Measurements from ENCODE around the gene CFAP74.
"Not testable (repeated sequence)": the region's sequence is repeated elsewhere in the genome, so short reads cannot be mapped to it uniquely, and the experiment has no call there.

CFAP74 gene

DNA sequence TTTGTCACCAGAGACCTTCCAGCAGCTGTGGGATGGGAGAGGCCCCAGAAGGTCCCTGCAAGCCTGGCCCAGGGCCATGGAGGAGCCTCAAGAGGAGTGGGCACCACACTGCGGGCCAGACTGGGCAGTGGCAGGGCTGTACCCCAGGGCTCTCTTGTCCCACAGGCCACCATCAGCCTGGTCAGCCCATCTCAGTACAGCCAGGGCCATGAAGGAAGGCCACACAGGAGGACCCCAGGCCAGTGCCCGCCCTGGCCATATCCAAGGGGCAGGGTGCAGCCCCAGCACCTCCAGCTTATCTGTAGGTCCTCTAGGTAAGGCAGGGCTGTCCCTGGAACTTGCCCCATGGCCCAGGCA is 109.6 kb downstream of the CFAP74 start:
- no peak overlapping the region for H3K27ac Mint-ChIP-seq
- H3K4me1 Mint-ChIP-seq = peaks cover 38 to 66% of the 10 kb centered on the region in 2 donors
- H3K27me3 Mint-ChIP-seq = no peaks in the 10 kb centered on the region
- no peak for DNase-seq
- H3K9me3 Mint-ChIP-seq = no peaks in the 10 kb centered on the region
- peaks cover 12 to 13% of the 10 kb centered on the region in 2 donors for H3K36me3 Mint-ChIP-seq
- no peak overlapping the region for H3K4me3 Mint-ChIP-seq
- ATAC-seq (replicated peaks) = no peak

DNA sequence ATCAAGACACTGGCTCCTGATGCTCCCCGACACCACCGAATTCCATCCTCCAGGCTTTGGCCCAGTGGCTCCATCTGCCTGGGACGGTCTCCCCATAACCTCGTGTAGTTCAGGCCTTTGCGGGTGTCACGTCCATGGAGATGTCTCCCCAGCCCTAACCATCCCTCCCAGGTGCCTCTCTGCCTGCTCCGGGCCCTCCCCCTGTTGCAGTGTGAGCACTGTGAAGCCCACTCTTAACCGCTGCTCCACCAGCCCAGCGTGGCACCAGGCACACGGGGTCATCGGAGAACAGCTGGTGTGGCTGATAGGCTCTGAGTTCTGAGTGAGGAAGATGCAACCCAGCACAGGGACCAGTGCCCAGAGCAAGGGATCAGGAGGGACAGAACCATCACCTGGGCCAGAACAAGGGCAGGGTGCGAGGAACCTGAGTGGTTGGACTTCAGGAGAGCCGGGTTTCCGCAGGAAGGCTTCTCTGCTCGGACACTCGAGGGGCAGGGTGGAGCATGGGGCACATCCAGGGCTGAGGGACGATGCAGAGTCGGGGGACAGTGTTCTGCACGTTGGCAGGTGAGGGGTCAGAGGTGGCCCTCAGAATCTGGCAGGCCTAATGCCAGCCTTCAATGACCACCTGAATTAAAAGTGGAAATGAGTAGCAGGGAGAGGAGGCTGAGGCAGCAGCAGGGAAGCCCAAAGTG is 110.1 kb downstream of the CFAP74 start:
- H3K9me3 Mint-ChIP-seq = no peaks in the 10 kb centered on the region
- no peak for ATAC-seq (replicated peaks)
- H3K4me1 Mint-ChIP-seq = peaks cover 41 to 69% of the 10 kb centered on the region in 2 donors
- DNase-seq = no peak
- no peaks in the 10 kb centered on the region for H3K27me3 Mint-ChIP-seq
- H3K36me3 Mint-ChIP-seq = peaks cover 13 to 16% of the 10 kb centered on the region in 2 donors
- peak overlapping the region; percentile 70 for H3K27ac Mint-ChIP-seq
- H3K4me3 Mint-ChIP-seq = peak overlapping the region; percentile 49 to 67

DNA sequence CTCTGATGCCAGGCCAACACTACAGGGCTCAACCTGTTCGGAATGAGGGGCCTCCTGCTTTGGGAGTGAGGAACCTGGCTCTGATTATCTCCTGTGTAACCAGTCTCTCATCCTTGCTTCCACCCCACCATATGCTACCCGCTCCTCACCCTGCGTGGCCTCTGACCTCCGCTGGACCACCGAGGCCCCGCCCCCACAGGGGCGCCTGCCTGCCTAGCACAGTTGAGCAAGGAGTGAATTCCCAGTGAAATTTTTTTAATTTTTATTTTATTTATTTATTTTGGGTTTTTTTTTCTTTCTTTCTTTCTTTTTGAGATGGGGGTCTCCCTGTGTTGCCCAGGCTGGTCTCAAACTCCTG is 110.8 kb downstream of the CFAP74 start:
- peak overlapping the region; percentile 95 to 97 for H3K4me3 Mint-ChIP-seq
- peak overlapping the region; percentile 94 for H3K27ac Mint-ChIP-seq
- no peak for ATAC-seq (replicated peaks)
- no peaks in the 10 kb centered on the region for H3K27me3 Mint-ChIP-seq
- no peak for DNase-seq
- H3K4me1 Mint-ChIP-seq = peaks cover 45 to 76% of the 10 kb centered on the region in 2 donors
- no peaks in the 10 kb centered on the region for H3K9me3 Mint-ChIP-seq
- peaks cover 13 to 16% of the 10 kb centered on the region in 2 donors for H3K36me3 Mint-ChIP-seq

DNA sequence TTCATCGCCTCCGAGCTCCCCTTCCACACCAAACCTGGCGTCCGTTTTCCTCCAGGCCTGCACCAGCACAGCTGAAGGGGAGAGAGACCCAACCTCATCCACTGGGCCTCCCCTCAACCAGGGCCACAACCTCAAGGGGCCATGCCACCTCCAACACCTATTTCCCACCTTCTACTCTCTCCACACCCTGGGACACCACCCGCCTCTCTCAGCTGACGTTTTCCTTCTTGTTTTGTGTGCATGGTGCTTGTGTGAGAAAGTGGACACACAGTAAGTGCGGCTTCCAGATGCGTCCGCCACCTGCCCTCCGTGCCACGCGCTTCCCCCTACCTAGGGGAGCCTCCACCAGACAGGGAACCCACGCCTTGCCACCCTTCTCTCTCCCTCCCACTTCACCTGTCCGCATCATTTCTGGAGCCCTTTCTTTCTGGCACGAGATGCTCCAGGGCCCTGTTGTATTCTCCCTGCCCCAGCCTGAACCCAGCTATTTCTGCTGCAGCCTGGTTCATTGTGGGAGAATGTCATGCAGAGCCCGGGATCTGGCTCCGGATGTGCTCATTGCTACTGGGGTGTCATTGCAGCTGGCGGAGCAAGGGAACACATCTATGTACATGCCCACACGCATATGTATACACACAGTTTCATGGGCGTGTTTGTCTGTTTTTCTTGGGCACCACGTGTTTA is 111.4 kb downstream of the CFAP74 start:
- Mint-ChIP-seq H3K27me3 (no peaks in the 10 kb centered on the region), H3K4me1 (peaks cover 44 to 76% of the 10 kb centered on the region in 2 donors), H3K9me3 (no peaks in the 10 kb centered on the region), H3K27ac (peak overlapping the region; percentile 94), H3K4me3 (peak overlapping the region; percentile 95 to 97), H3K36me3 (peaks cover 13 to 16% of the 10 kb centered on the region in 2 donors)
- DNase-seq = no peak
- ATAC-seq (replicated peaks) = no peak

DNA sequence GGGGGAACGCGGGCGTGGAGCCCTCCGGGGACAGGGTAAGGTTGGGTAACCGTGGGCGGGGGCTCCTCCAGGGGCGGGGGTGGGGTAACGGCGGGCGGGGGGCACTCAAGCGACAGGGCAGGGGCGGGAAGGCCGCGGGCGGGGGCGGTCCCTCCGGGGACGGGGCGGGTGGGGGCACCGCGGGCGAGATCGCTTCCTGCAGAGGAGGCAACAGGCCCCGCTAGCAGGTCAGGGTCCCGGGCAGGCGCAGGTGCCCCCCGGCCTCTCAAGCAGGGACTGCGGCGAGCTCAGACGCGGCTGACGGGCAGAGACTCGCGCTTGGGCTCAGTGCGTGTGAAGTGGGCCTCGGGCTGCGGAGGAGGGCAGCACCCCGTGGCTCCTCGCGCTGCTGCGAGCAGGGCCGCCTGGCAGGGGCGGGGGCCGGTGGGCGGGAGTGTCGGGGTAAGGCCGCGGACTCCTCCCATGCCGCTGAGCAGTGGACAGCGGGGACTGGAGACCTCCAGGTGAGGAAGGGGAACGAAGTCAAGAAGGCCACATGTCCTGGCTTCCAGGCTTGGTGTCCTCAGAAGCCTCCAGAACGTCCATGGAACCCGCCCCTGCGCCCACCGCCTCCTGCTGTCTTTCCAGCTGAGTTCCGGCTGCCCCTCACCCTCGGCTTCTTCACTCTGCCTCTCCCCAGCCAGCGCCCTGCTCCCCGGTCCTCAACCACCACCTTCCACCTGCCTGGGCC is 112.1 kb downstream of the CFAP74 start:
- DNase-seq = peak; percentile 48
- peak; percentile 62 to 68 for ATAC-seq (replicated peaks)
- H3K27ac Mint-ChIP-seq = peak overlapping the region; percentile 94
- no peaks in the 10 kb centered on the region for H3K9me3 Mint-ChIP-seq
- peaks cover 43 to 73% of the 10 kb centered on the region in 2 donors for H3K4me1 Mint-ChIP-seq
- H3K4me3 Mint-ChIP-seq = peak overlapping the region; percentile 95 to 97
- peaks cover 13 to 16% of the 10 kb centered on the region in 2 donors for H3K36me3 Mint-ChIP-seq
- H3K27me3 Mint-ChIP-seq = no peaks in the 10 kb centered on the region

DNA sequence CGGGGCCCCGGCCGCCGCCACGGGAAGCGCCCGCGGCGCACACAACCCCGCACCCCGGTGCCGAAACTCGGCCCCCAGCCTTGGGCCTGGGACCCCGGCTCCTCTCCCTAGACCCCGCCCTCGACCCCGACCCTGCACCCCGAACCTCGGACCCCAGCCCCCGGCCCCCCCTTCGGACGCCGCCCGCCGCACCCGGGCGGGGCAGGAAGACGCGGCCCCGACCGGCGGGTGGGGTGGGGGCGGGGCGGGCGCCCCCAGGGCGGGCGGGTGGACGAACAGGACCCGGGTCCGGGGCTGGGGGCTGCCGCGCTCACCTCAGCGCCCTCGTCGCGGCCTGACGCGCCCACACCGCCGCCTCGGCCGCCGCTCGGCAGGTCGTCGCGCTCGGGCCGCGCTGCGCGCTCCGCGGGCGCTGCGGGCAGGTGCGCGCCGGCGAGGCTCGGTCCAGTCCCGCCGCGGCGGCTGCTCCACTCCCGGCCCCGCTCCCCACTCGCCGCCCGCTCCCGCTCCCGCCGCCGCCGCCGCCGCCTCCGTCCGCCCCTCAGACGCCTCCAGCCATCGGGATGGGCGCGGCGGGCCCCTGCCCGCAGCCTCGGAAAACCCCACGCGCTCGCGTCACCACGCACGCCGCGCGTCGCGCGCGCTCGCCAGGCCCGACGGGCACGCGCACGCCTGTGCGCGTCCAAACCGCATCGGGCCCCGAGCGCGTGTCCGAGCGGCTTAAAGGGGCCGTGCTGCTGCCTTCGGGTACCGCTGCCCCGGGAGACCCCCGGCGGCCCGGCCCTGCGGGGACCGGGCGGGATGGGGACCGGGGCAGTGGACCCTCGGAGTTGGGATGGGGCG is 112.9 kb downstream of the CFAP74 start, which contains the start of gene GNB1:
Gene GNB1, minus strand, starts transcription at position 582 of the 843 bp plus-strand sequence. CDS start 65,634 bp downstream, outside the sequence.
- Mint-ChIP-seq H3K36me3 (peaks cover 16 to 17% of the 10 kb centered on the region in 2 donors), H3K4me3 (peak within 1 kb of the TSS; percentile 95 to 97), H3K27me3 (no peaks in the 10 kb centered on the region), H3K4me1 (peaks cover 43 to 66% of the 10 kb centered on the region in 2 donors), H3K9me3 (no peaks in the 10 kb centered on the region), H3K27ac (peak within 1 kb of the TSS; percentile 95)
- DNase-seq (peak; percentile 85), ATAC-seq (replicated peaks) (peak; percentile 72 to 74)

DNA sequence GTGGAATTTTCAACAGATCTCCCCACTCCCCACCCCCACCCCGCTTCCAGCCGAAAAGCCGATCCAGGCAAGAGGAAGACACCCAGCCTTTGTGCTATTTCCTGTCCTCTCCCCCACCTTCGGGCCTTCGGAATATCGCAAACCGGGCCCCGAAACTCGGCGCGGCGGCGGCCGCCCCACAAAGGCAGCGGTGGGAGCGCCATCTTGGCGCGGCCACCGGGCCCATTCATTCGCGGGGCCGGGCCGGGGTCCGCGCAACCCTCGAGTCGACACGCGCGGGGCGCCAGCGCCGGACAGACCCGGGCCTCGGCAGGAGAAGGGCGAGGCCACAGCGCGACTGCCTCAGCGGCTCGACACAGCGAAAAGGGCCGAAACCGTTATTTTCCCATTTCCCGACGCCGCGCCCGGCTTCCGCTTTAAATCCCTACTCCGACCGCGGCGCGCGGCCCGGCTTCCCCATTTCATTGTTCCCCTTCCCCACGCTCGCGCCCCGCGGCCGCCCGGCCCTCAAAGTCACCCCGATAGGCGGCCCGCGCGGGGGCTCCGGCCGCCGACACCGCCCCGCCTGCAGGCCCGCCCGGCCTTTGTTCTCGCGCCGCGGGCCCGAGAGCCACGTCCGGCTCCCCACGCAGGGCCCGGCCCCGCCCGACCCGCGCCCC is 113.6 kb downstream of the CFAP74 start:
- Mint-ChIP-seq H3K27ac (peak overlapping the region; percentile 91), H3K4me1 (peaks cover 37 to 58% of the 10 kb centered on the region in 2 donors), H3K36me3 (peaks cover 16 to 17% of the 10 kb centered on the region in 2 donors), H3K9me3 (no peaks in the 10 kb centered on the region), H3K4me3 (peak overlapping the region; percentile 85 to 90), H3K27me3 (no peaks in the 10 kb centered on the region)
- ATAC-seq (replicated peaks) (peak; percentile 51 to 54), DNase-seq (peak; percentile 43)

DNA sequence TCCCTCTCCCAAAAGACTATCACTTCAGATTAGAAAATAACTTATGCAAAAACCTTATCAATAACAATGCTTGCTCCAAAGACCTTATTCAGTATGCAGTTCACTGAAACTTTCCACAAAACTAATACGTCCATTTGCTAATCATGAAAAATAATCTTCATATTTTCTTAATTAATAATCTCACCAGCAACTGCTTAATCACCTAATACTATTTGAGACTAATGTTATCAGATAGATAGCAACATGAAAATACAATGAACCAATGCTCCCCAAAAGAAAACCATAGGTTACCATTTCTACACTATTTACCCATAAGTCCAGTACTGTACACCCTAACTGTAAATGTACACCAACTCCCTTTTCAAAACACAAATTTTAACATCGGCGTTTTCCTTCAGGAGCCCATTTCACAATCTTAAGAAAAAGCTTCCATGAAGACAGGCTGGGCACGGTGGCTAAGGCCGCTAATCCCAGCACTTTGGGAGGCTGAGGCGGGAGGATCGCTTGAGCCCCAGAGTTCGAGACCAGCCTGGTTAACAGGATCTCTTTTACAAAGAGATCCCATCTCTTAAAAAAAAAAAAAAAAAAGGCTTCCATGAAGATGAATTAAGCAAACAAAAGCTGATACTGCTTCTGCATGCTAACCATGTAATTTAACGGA is 114.4 kb downstream of the CFAP74 start:
- no peaks in the 10 kb centered on the region for H3K9me3 Mint-ChIP-seq
- H3K27me3 Mint-ChIP-seq = no peaks in the 10 kb centered on the region
- no peak for DNase-seq
- ATAC-seq (replicated peaks) = no peak
- peak overlapping the region; percentile 91 for H3K27ac Mint-ChIP-seq
- H3K36me3 Mint-ChIP-seq = peaks cover 16 to 17% of the 10 kb centered on the region in 2 donors
- peak overlapping the region; percentile 85 to 90 for H3K4me3 Mint-ChIP-seq
- peaks cover 31 to 57% of the 10 kb centered on the region in 2 donors for H3K4me1 Mint-ChIP-seq

DNA sequence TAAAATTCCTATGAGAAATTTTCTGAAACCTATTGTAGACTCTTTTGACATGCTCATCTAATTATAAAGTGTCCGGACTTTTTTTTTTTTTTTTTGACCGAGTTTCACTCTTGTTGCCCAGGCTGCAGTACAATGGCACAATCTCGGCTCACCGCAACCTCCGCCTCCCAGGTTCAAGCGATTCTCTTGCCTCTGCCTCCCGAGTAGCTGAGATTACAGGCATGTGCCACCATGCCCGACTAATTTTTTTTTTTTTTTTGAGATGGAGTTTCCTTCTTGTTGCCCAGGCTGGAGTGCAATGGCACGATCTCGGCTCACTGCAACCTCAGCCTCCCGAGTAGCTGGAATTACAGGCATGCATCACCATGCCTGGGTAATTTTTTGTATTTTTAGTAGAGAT is 119.7 kb downstream of the CFAP74 start:
- H3K27me3 Mint-ChIP-seq; H3K27ac Mint-ChIP-seq; ATAC-seq (replicated peaks); DNase-seq; H3K9me3 Mint-ChIP-seq: not testable (repeated sequence)
- peaks cover 11 to 30% of the 10 kb centered on the region in 2 donors for H3K36me3 Mint-ChIP-seq
- H3K4me1 Mint-ChIP-seq = peaks cover 31 to 76% of the 10 kb centered on the region in 2 donors
- H3K4me3 Mint-ChIP-seq = peak overlapping the region in 1 of 2 donors; percentile 37

DNA sequence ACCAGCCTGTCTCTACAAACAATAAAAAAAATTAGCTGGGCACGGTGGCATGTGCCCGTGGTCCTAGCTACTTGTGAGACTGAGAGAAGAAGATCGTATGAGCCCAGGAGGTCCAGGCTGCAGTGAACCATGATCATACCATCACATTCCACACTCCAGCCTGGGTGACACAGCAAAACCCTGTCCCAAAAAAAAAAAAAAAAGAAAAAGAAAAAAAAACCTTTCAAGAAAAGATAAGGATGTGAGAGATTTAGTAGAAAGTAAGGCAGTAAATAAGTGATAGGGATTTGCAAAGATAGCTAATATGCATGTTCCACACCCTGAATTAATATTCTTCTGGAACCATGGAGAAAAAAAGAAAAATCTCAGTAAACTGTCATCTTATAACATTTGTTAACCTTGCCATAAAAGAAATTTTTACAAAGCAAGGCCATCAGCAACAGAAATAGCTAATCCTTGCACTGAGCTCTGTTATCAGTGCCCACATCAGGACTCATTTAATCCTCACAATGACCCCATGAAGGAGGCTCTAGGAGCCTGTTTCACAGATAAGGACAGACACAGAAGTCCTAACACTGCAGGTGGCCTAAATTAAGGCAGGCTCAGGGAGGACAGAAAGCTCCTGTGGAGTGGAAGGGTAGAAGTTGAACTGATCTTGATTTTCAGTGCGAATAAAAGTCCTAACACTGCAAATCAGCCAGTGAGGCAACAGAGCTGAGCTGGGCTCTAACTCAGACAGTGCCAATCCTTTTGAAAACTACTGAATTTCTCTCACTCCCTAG is 120.3 kb downstream of the CFAP74 start:
- no peaks in the 10 kb centered on the region for H3K27me3 Mint-ChIP-seq
- H3K36me3 Mint-ChIP-seq = peaks cover 13 to 36% of the 10 kb centered on the region in 2 donors
- DNase-seq (no peak), ATAC-seq (replicated peaks) (no peak)
- H3K4me3 Mint-ChIP-seq = peak overlapping the region in 1 of 2 donors; percentile 37
- no peak overlapping the region for H3K27ac Mint-ChIP-seq
- peaks cover 34 to 76% of the 10 kb centered on the region in 2 donors for H3K4me1 Mint-ChIP-seq
- no peaks in the 10 kb centered on the region for H3K9me3 Mint-ChIP-seq

DNA sequence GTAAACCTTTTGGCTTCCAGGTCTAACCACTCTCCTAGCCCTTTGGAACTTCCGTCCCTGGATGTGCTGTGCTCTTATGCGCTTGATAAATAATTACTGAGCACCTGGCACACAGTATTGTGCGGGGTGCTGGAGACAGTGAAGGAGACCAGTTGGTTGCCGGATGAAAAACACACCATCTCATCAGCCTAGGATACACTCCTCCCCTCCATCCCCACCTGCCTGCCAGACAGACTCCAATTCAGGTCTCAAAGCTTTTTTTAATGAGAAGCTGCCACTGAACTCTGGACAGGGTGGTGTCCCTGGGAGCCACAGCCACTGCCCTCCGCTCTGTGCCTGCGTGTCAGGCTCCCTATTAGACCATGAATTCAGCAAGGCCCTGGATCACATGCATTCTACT is 121.9 kb downstream of the CFAP74 start:
- no peak for ATAC-seq (replicated peaks)
- Mint-ChIP-seq H3K4me1 (peaks cover 36 to 73% of the 10 kb centered on the region in 2 donors), H3K27me3 (no peaks in the 10 kb centered on the region), H3K27ac (peak overlapping the region; percentile 2), H3K36me3 (peaks cover 18 to 42% of the 10 kb centered on the region in 2 donors), H3K9me3 (no peaks in the 10 kb centered on the region), H3K4me3 (no peak overlapping the region)
- DNase-seq = no peak

DNA sequence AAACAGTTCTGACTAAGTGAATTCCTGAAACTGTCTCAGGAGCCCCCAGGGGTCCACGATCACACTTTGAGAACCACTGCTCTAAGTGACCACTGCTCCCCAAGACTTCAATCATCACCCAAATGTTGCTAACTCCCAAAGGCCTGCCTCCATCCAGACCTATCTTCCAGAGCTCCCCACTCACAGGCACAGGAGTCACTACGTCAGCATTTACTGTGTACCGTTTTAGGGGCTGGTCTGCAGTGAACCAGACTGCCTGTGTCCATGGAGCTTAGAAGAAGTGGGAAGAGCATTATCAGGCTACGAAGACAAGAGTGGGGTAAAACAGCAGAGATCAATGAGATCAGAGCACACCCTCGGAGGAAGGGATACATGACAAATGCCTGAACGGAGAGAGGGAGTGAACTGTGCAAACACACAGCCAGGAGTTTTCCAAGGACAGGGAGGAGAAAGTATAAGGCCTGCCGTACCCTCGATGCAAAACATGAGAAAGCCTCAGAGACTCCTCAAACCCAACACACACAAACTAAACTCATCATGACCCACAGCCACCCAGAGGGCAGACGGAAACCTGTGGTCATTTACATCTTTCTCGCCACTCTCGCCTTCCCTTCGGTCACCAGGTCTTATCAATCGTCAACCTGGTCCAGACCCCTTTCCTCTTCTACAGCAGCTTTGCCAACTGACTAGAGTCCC is 122.8 kb downstream of the CFAP74 start:
- DNase-seq (no peak), ATAC-seq (replicated peaks) (no peak)
- Mint-ChIP-seq H3K9me3 (no peaks in the 10 kb centered on the region), H3K4me1 (peaks cover 41 to 81% of the 10 kb centered on the region in 2 donors), H3K4me3 (no peak overlapping the region), H3K36me3 (peaks cover 25 to 47% of the 10 kb centered on the region in 2 donors), H3K27me3 (no peaks in the 10 kb centered on the region), H3K27ac (peak overlapping the region; percentile 2)
